Spleen (tissue), 11 donors: ENCODE results near the gene RAB11A. TPM values are rescaled to one million over a fixed set of nuclear protein-coding genes. Genes with fewer than 3 reads are reported as not detected.
A peak's percentile ranks its signal among the peaks of the same experiment; 100 is the strongest.

Experiments used
- DNase-seq: peaks from one replicate; pipeline ENCODE4 v3.0.0-alpha.2; 2020
- H3K27ac ChIP-seq, 8 donors: fragments of 200-600 bp; sonication (generic) in 7 of 8; 1 replicate in 4 of 8; 2 replicates in 4 of 8; pipeline versions ENCODE4 v1.5.0 to v1.8.0; 2016 to 2021; ENCODE audit warnings: inconsistent platforms in 4 of 8, mild to moderate bottlenecking in 4 of 8, moderate library complexity in 1 of 8
- H3K27me3 ChIP-seq, 7 donors: fragments of 200-600 bp; sonication (generic) in 6 of 7; replicated peaks in 1 of 7; 1 replicate in 4 of 7; 2 replicates in 3 of 7; pipeline versions ENCODE4 v1.5.0 to v1.8.0; 2016 to 2021; ENCODE audit warnings: inconsistent platforms in 3 of 7, mild to moderate bottlenecking in 1 of 7
- H3K36me3 ChIP-seq, 6 donors: fragments of 200-600 bp; sonication (generic) in 5 of 6; 1 replicate in 4 of 6; 2 replicates in 2 of 6; pipeline versions ENCODE4 v1.5.0 to v1.8.0; 2016 to 2021; ENCODE audit warnings: inconsistent platforms in 2 of 6
- H3K4me1 ChIP-seq, 6 donors: fragments of 200-600 bp; sonication (generic) in 5 of 6; 1 replicate in 3 of 6; 2 replicates in 3 of 6; pipeline versions ENCODE4 v1.5.0 to v1.8.0; 2016 to 2021; ENCODE audit warnings: inconsistent platforms in 3 of 6
- H3K4me3 ChIP-seq, 8 donors: fragments of 200-600 bp; sonication (generic) in 7 of 8; 1 replicate in 4 of 8; 2 replicates in 4 of 8; pipeline versions ENCODE4 v1.5.0 to v1.8.0; 2016 to 2021; ENCODE audit warnings: inconsistent platforms in 4 of 8, mild to moderate bottlenecking in 4 of 8, moderate library complexity in 2 of 8
- H3K9me3 ChIP-seq, 8 donors: fragments of 200-600 bp; sonication (generic) in 7 of 8; 1 replicate in 4 of 8; 2 replicates in 4 of 8; pipeline versions ENCODE4 v1.5.0 to v1.8.0; 2016 to 2021; ENCODE audit warnings: inconsistent platforms in 4 of 8
- CTCF ChIP-seq, 11 experiments: fragments of 200-600 bp in 7 of 11; fragments of 450-650 bp in 4 of 11; sonication (generic) in 4 of 11; IDR thresholded peaks in 8 of 11; conservative IDR thresholded peaks in 3 of 11; 1 replicate in 7 of 11; 2 replicates in 4 of 11; pipeline versions ENCODE4 v1.4.0 to v1.8.0; 2016 to 2021; ENCODE audit warnings: antibody characterized with exemption in 11 of 11, inconsistent platforms in 4 of 11, mild to moderate bottlenecking in 1 of 11
- POLR2A ChIP-seq, 3 donors: fragments of 450-650 bp; IDR thresholded peaks; one replicate each; pipeline ENCODE4 v1.5.1; 2017; ENCODE audit warnings: antibody characterized with exemption in 3 of 3, mild to moderate bottlenecking in 1 of 3
- POLR2AphosphoS5 ChIP-seq, 3 donors: sonication (generic); formaldehyde crosslinking; IDR thresholded peaks; one replicate each; pipeline ENCODE4 v1.5.1; 2017; ENCODE audit warnings: antibody characterized with exemption in 3 of 3
- WGBS, 5 donors: extraction: QIAGEN DNeasy Blood & Tissue Kit in 3 of 5; methylation state at CpG; one replicate each; pipeline versions ENCODE4 v1.1.5 to v1.1.7; 2013 to 2018; 5-methylcytosine and 5-hydroxymethylcytosine counted together
- intact Hi-C: fragments of 100-400 bp; cut with DNase I; formaldehyde crosslinking; loops from one replicate; pipeline ENCODE4 v1.15.0; 2023; ENCODE audit warnings: low total_unique reads
- polyA plus RNA-seq, 3 donors: library from polyadenylated mRNA; stranded (reverse); fragments of 200-250 nt; gene quantifications; one replicate each; pipeline ENCODE4 v1.2.1, GENCODE V29; 2013
- total RNA-seq, 7 donors: library from RNA; depleted of rRNA in 3 of 7; stranded (reverse); fragments of >200 nt in 3 of 7; fragmentation: NEBNext Ultra II Directional in 4 of 7; extraction: Animal tissue kit (Norgen Biotek cat#: 25700) in 4 of 7; gene quantifications; one replicate each; pipeline versions ENCODE4 v1.1.0 to v1.2.1, GENCODE V29; 2016 to 2021
- donor health status: healthy with polysubstance abuse.
- donor health status: DM: no; HTN: no; CAD: no; lungs with moderate emphysema.
- donor health status: DM: no; HTN: no; CAD: no.
- donor health status: Bipolar disorder and iron deficiency.
- donor health status: healthy.
- donor health status: DM: no; HTN: no; CAD: no.
- donor health status: DM: yes; HTN: yes; CAD: no.

The RAB11A gene
- total and polyA plus RNA-seq, 10 donors, result 86.7 to 313 (median 235) TPM

GRCh38 chr15:65912235-65912634, 42.9 kb downstream of the RAB11A start:
- Histone ChIP-seq H3K4me3 (no peak overlapping the region), H3K27ac (no peak overlapping the region), H3K4me1 (peaks cover 5 to 29% (median 20%) of the 10 kb centered on the region in 6 donors), H3K27me3 (no peaks in the 10 kb centered on the region), H3K9me3 (no peaks in the 10 kb centered on the region), H3K36me3 (peaks cover 0 to 65% (median 7%) of the 10 kb centered on the region in 6 donors)
- WGBS, 5 donors, result 94 to 100% (median 97%) methylated on average over 2 of the region's 2 CpGs
- DNase-seq, result no peak
- intact Hi-C loops, result no loop called here
- TF ChIP-seq POLR2A (IDR thresholded peaks at IDR 0.05), result no peak
- no peak for TF ChIP-seq POLR2AphosphoS5 (IDR thresholded peaks at IDR 0.05)
- no peak for TF ChIP-seq CTCF (IDR thresholded peaks at IDR 0.05 in 8 of 11, conservative IDR thresholded peaks at IDR 0.05 in 3 of 11)

- no peaks in the 10 kb centered on the region for H3K27me3 ChIP-seq
- H3K36me3 ChIP-seq, result peaks cover 0 to 63% (median 5%) of the 10 kb centered on the region in 6 donors
- no peak overlapping the region for H3K27ac ChIP-seq
- 94 to 97% (median 96%) methylated on average over 6 to 13 of the region's 13 CpGs for whole genome bisulfite sequencing, 5 donors
- intact Hi-C loops, result no loop called here
- TF ChIP-seq POLR2AphosphoS5 (IDR thresholded peaks at IDR 0.05) (peak in 1 of 3 donors; percentile 33), POLR2A (IDR thresholded peaks at IDR 0.05) (no peak)
- H3K9me3 ChIP-seq, result no peaks in the 10 kb centered on the region
- no peak for DNase-seq
- H3K4me3 ChIP-seq, result no peak overlapping the region
- H3K4me1 ChIP-seq, result peaks cover 5 to 38% (median 23%) of the 10 kb centered on the region in 6 donors
Measured at GRCh38 chr15:65913631-65914199, 44.4 kb downstream of the RAB11A start.

- DNase-seq, result no peak
- Histone ChIP-seq H3K9me3 (no peaks in the 10 kb centered on the region), H3K4me3 (no peak overlapping the region), H3K4me1 (peaks cover 5 to 41% (median 23%) of the 10 kb centered on the region in 6 donors), H3K27me3 (no peaks in the 10 kb centered on the region), H3K27ac (no peak overlapping the region), H3K36me3 (peaks cover 0 to 62% (median 5%) of the 10 kb centered on the region in 6 donors)
- WGBS, 5 donors, result 75 to 88% (median 83%) methylated on average over 4 of the region's 4 CpGs
- TF ChIP-seq POLR2AphosphoS5 (IDR thresholded peaks at IDR 0.05) (no peak), POLR2A (IDR thresholded peaks at IDR 0.05) (no peak), CTCF (IDR thresholded peaks at IDR 0.05 in 8 of 11, conservative IDR thresholded peaks at IDR 0.05 in 3 of 11) (no peak)
- intact Hi-C loops, result no loop called here
Measured at GRCh38 chr15:65914386-65914785, 45.1 kb downstream of the RAB11A start.

- no peak for DNase-seq
- H3K27me3 ChIP-seq, result no peaks in the 10 kb centered on the region
- WGBS, 5 donors, result 68 to 84% (median 71%) methylated on average over 7 to 8 of the region's 8 CpGs
- peak overlapping the region in 1 of 8 donors; percentile 20 for H3K27ac ChIP-seq
- H3K4me3 ChIP-seq, result no peak overlapping the region
- intact Hi-C loops, result no loop called here
- TF ChIP-seq POLR2AphosphoS5 (IDR thresholded peaks at IDR 0.05) (no peak), POLR2A (IDR thresholded peaks at IDR 0.05) (no peak), CTCF (IDR thresholded peaks at IDR 0.05 in 8 of 11, conservative IDR thresholded peaks at IDR 0.05 in 3 of 11) (no peak)
- no peaks in the 10 kb centered on the region for H3K9me3 ChIP-seq
- peaks cover 0 to 53% (median 4%) of the 10 kb centered on the region in 6 donors for H3K36me3 ChIP-seq
- H3K4me1 ChIP-seq, result peaks cover 5 to 50% (median 26%) of the 10 kb centered on the region in 6 donors
Measured at GRCh38 chr15:65914981-65915925, 46.0 kb downstream of the RAB11A start.
